NCI-H2171 (cell line): Measurements from ENCODE around the gene RRAD.

Experiments
- DNase-seq: peaks from one replicate; lab custom pipeline; 2025; lab: John Stamatoyannopoulos, UW

The RRAD gene

DNA sequence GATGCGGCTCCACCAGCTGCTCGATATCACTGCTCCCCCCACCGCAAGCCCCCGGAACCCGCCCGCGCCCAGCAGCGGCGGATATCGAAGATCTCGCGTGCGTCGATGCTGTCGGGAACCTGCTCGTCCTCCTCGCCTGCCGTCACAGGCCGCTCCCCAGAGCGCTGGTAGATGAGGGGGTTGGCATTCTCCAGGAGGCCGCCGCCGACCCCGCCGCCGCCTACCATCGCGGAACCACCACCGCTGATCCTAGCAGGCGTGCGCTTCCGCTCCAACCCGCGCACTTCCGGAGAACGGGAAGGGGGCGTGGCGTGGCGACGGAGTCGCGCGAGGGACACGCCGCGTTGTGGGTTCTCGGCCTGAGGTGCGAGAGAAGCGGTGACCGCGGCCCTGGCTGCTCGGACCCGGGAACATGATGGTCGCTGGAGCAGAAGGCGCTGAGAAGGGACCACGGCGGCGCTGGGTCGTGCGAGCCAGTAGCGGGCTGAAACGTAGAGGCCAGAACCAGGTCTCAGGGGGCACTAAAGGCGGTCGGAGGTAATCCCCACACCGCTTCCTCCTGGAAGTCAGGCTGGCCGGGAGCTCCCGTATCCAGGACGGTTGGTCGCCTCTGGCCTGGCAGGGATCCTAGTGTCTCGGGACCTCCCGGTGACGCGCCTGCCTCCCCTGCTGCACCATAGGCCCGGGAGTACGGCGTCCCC, 9.0 kb upstream of the RRAD start, which contains the start of gene CIAO2B:
TSS of gene CIAO2B (minus strand) at position 265 of the 701 bp plus-strand sequence. CDS start at position 227, 38 bp downstream.
- peak; percentile 86 for DNase-seq

DNA sequence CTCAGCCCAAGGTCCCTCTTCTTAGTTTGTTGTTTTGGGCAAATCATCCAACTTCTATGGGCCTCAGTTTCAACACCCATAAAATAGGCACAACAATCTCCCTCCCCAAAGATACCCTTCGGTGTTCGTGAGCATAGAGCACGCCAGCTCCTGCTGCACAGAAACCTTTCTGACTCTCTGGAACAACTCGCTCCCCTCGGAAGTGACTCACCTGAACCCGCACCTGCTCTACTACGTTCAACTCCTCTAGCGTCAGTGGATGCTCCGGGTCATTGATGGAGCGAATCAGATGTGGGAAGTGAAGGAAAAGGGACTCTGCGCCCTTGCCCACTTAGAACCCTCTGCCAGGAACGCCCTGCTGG, 8.4 kb upstream of the RRAD start:
- DNase-seq, result no peak

GRCh38 chr16:66932076-66932475, 6.7 kb upstream of the RRAD start:
- DNase-seq, result no peak

- DNase-seq, result no peak
These were observed 6.3 kb upstream of the RRAD start for GRCh38 chr16:66931665-66932064.

DNA sequence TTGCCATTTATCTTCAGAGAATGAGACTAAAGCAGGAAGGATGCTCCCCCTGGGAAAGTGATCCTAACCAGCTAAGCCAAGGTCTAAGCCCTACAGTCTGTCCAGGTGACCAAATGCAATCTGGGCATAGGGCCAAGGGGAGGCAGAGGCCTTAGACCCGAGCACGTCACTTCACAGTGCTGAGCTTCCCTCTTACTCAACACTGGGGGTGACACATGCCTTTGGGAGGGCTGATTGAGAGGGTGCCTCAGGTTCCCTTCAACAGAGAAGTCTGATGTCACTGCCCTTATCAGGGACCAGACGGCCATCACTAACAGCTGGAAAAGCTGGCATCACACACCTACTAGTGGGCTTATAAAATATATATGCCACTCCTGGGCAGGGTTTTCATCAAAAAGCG, 4.9 kb upstream of the RRAD start:
- DNase-seq, result no peak

- DNase-seq, result no peak
These were observed 3.5 kb upstream of the RRAD start for GRCh38 chr16:66928702-66929388.

DNA sequence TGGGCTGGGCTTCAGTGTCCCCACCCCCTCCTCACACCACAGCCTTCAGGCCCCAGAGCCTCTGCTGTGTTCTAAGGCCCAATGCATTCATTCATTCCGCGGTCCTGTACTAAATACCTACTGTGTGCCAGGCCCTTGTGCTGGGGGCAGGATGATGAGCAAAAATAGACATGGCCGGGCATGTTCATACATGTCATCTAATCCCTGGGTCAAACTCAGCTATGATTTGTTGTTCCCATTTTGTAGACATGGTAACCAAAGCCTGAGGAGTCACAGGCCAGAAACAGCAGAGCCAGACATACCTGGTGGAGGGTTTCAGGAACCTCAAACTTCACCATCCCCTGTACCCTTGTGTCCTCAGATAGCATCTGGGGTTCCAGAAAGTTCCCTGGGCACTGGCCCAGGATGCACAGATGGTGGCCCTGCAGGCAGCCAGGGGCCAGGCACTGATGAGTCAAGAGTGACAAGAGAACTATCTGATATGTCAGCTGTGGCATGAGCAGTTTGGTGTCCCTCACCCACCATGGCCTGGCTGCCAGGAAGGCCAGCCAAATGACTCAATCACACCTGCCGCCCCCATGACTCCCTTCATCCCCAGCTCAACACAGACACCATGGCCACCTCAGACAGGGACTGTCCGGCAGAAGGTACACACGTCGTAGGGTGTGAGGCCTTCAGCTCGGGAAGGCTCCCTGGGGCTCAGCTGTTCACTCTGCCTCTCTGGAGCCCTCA, 2.7 kb upstream of the RRAD start:
- DNase-seq, result no peak

DNA sequence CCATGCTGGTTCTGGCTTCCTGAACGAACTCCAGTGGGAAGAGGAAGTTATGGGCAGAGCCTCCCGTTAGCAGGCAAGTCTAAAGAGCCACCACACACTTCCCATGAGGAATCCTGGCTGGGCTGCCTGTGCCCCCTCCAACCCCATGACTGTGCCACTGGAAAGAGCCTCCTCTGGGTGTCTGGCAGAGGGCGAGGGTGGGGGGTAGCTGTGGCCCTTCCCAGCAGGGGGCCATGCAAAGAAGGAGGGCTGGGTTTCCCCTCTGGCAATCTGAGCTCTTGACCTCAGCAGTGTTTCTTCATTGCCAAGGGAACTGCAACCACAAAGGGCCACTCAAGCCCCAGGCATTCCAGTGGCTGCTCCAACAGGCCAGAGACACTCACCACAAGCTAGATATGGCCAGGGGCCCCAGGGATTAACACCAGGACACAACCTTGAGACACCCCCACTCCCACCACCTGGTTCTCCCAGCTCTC, 1.7 kb upstream of the RRAD start:
- DNase-seq, result no peak

- no peak for DNase-seq
These were observed 1.0 kb upstream of the RRAD start for GRCh38 chr16:66926171-66926947.

GRCh38 chr16:66924527-66925321, 611 bp downstream of the RRAD start:
- DNase-seq, result no peak

GRCh38 chr16:66923866-66924265, 1.5 kb downstream of the RRAD start:
- peak; percentile 22 for DNase-seq

DNA sequence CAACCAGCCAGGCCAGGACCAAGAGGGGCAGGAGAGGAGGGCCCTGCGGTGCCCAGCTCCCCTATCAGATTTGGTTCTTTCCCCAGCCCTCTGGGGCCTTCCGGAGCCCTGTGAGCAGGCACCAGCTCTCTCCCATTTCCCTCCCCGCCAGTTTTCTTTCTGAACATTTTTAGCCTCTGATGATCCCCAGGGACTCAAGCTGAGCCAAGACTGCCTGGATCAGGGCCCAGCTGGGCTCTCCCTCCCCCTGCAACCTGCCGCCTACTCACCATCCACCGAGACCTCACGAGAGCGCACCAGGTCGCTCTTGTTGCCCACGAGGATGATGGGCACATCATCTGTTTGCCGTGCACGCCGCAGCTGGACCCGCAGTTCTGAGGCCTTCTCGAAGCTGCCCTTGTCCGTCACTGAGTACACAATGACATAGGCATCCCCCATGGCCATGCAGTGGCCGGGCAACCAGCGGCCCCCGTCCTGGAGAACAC, 2.0 kb downstream of the RRAD start:
- peak; percentile 93 for DNase-seq

DNA sequence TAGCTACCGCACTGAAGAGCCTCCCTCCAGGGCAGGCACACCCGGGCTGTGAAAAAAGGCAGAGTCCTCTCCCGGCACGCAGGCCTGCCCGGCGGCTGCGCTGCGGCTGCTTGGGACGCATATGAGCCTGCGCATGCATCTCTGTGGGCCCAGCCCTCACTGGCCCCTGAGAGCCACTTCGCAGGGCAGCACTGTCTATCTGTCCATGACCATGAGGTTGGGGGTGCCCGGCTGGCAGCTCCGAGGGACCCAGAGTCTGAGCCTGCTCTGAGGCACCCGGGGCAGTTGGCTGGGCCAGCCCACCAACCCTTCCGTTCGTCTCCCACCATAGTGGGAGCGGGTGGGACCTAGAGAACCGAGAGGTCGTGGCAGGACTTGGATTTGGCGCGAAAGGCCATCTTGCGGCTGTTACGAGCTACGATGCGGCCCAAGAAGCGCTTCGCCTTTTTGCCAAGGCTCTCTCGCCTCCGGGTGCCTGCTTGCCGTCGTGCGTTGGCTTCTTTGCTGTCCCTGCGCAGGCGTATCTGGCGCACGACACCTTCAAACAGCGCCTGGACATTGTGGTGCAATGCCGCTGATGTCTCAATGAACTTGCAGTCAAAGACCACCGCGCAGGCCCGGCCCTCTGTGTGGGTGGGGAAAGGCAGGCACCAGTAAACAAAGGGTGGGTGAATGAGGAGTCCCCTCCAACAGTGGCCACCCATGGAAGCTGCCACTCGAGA, 3.4 kb downstream of the RRAD start:
- DNase-seq, result no peak

GRCh38 chr16:66920924-66921680, 4.2 kb downstream of the RRAD start:
- no peak for DNase-seq

GRCh38 chr16:66920299-66920590, 5.1 kb downstream of the RRAD start:
- no peak for DNase-seq

GRCh38 chr16:66919569-66920298, 5.6 kb downstream of the RRAD start:
- DNase-seq, result no peak

- DNase-seq, result peak; percentile 42
These were observed 6.3 kb downstream of the RRAD start, which contains the start of gene CDH16 for GRCh38 chr16:66918803-66919568. Gene CDH16 (minus strand): TSS chr16:66918885. CDS start chr16:66918065, 820 bp downstream.

- no peak for DNase-seq
These were observed 7.0 kb downstream of the RRAD start for GRCh38 chr16:66918355-66918754.
